Esophagus squamous epithelium (tissue), 5 donors: ENCODE results near the gene RNF121. TPM values are rescaled to one million over a fixed set of nuclear protein-coding genes. Genes with fewer than 3 reads are reported as not detected.

Experiments
- DNase-seq: peaks from one replicate; lab custom pipeline; 2025; lab: John Stamatoyannopoulos, UW
- H3K27ac ChIP-seq, 4 donors: fragments of 200-600 bp; sonication (generic); one replicate each; pipeline ENCODE4 v1.5.1; 2016 to 2019; ENCODE audit warnings: mild to moderate bottlenecking in 1 of 4
- H3K27me3 ChIP-seq, 4 donors: fragments of 200-600 bp; sonication (generic); 1 replicate in 3 of 4; 2 replicates in 1 of 4; pipeline versions ENCODE4 v1.5.1 to v1.6.0; 2017 to 2021; ENCODE audit warnings: antibody characterized with exemption in 1 of 4
- H3K36me3 ChIP-seq, 3 donors: fragments of 200-600 bp; sonication (generic); one replicate each; pipeline ENCODE4 v1.5.1; 2016 to 2019
- H3K4me1 ChIP-seq, 3 donors: fragments of 200-600 bp; sonication (generic); one replicate each; pipeline ENCODE4 v1.5.1; 2017 to 2019
- H3K4me3 ChIP-seq, 4 donors: fragments of 200-600 bp; sonication (generic); 1 replicate in 3 of 4; 2 replicates in 1 of 4; pipeline ENCODE4 v1.5.1; 2016 to 2019; ENCODE audit warnings: mild to moderate bottlenecking in 2 of 4, moderate library complexity in 1 of 4
- H3K9me3 ChIP-seq, 3 donors: fragments of 200-600 bp; sonication (generic); one replicate each; pipeline ENCODE4 v1.5.1; 2016 to 2019
- POLR2A ChIP-seq, 4 donors: fragments of 450-650 bp; IDR thresholded peaks; one replicate each; pipeline ENCODE4 v1.6.1; 2017; ENCODE audit warnings: antibody characterized with exemption in 4 of 4, mild to moderate bottlenecking in 4 of 4, moderate library complexity in 3 of 4
- WGBS, 2 donors: methylation state at CpG; one replicate each; pipeline ENCODE4 v1.1.5; 2018; 5-methylcytosine and 5-hydroxymethylcytosine counted together
- intact Hi-C: fragments of 100-400 bp; cut with DNase I; formaldehyde crosslinking; loops from one replicate; pipeline ENCODE4 v1.15.0; 2022
- total RNA-seq, 4 donors: library from RNA; depleted of rRNA; stranded (reverse); fragments of >200 nt; gene quantifications; one replicate each; pipeline ENCODE4 v1.1.0, GENCODE V29; 2016
- TF ChIP-seq, protein P1 (sequence below), 6 experiments: fragments of 450-650 bp in 4 of 6; fragments of 200-600 bp in 2 of 6; sonication (generic) in 2 of 6; IDR thresholded peaks; one replicate each; pipeline ENCODE4 v1.5.1; 2016 to 2019; ENCODE audit warnings: antibody characterized with exemption in 6 of 6, mild to moderate bottlenecking in 4 of 6, moderate library complexity in 4 of 6
- donor health status: DM: yes; HTN: yes; CAD: no.

Gene RNF121
- total RNA-seq, 4 donors from 2014 or later = 10.9 to 17.6 (median 16.3) TPM

DNA sequence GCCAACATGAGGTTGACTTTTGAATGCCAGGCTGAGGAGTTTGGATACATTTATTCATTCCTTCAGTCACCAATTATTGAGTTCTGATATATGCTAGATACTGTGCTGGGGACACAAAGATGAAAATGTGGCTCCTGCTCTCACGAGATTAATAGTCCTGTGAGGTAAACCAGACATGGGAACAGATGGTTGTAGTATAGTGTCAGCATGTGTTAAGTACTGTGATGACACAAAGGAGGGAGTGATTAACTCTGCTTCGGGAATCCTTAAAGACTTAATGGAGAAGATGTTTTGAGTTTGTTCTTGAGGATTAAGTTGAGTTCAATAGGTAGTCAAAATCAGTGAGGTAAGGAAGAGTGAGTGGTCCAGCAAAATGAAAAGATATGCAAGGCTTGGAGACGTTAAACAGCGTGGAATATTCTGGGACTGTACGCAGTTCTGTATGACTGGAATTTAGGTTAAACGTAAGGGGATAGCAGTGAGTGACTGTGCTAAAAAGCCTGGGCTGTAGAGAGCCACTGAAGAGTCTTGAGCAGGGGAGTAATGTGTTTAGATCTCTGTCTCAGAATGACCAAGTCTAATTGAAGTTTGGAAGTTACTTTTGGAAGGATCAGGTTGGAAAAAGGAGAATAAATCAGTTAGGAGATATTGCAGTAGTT, 11.8 kb downstream of the RNF121 start:
- no peaks in the 10 kb centered on the region for H3K9me3 ChIP-seq
- intact Hi-C loops = no loop called here
- no peak overlapping the region for H3K4me3 ChIP-seq
- no peak overlapping the region for H3K27ac ChIP-seq
- H3K27me3 ChIP-seq = no peaks in the 10 kb centered on the region
- peaks cover 0 to 8% (median 0%) of the 10 kb centered on the region in 3 donors for H3K36me3 ChIP-seq
- TF ChIP-seq, protein P1, sequence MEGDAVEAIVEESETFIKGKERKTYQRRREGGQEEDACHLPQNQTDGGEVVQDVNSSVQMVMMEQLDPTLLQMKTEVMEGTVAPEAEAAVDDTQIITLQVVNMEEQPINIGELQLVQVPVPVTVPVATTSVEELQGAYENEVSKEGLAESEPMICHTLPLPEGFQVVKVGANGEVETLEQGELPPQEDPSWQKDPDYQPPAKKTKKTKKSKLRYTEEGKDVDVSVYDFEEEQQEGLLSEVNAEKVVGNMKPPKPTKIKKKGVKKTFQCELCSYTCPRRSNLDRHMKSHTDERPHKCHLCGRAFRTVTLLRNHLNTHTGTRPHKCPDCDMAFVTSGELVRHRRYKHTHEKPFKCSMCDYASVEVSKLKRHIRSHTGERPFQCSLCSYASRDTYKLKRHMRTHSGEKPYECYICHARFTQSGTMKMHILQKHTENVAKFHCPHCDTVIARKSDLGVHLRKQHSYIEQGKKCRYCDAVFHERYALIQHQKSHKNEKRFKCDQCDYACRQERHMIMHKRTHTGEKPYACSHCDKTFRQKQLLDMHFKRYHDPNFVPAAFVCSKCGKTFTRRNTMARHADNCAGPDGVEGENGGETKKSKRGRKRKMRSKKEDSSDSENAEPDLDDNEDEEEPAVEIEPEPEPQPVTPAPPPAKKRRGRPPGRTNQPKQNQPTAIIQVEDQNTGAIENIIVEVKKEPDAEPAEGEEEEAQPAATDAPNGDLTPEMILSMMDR (IDR thresholded peaks at IDR 0.05) = no peak
- TF ChIP-seq POLR2A (IDR thresholded peaks at IDR 0.05) = no peak
- peaks cover 0 to 23% (median 0%) of the 10 kb centered on the region in 3 donors for H3K4me1 ChIP-seq
- DNase-seq = no peak
- WGBS, 2 donors = 83 to 86% methylated on average over 6 of the region's 6 CpGs

DNA sequence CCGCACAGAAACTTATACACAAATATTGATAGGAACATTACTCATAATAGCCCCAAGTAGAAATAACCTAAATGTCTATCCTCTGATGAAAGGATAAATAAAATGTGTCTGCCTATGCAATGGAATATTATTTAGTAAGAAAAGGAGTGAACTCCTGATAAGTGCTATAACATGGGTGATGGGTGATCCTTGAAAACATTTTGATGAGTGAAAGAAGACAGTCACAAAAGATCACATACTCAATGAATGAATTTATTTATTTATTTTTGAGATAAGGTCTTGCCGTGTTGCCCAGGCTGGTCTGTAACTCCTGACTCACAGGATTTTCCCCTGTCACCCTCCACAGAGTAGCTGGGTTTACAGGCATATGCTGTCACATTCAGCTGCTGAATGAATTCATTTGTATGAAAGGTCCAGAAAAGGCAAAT, 17.3 kb downstream of the RNF121 start:
- H3K9me3 ChIP-seq = no peaks in the 10 kb centered on the region
- TF ChIP-seq, protein P1 (IDR thresholded peaks at IDR 0.05) = no peak
- no peak for TF ChIP-seq POLR2A (IDR thresholded peaks at IDR 0.05)
- peaks cover 0 to 17% (median 6%) of the 10 kb centered on the region in 3 donors for H3K4me1 ChIP-seq
- H3K27ac ChIP-seq = no peak overlapping the region
- intact Hi-C loops = no loop called here
- no peak overlapping the region for H3K4me3 ChIP-seq
- H3K27me3 ChIP-seq = no peaks in the 10 kb centered on the region
- no peak for DNase-seq
- WGBS, 2 donors = 56 to 60% methylated on average over 2 of the region's 2 CpGs
- no peaks in the 10 kb centered on the region for H3K36me3 ChIP-seq

DNA sequence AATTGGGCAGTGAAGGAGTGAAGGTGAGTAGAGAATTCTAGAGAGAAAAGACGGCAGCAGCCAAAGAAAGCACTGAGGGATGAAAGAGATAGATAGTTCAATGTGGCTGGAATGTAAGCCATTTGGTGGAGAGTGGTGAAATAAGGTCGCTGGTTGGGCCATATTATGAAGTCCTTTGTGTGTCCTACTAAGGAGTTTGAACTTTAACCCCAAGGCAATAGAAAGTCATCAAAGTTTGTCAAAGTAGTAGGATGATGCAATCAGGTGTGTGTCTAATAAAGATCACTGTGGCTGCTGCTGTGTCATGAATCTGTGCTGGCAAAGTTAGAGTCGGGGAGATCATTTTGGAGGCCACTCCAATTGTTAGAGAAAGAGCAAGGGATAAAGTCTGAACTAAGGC, 18.7 kb downstream of the RNF121 start:
- Histone ChIP-seq H3K4me3 (no peak overlapping the region), H3K4me1 (peaks cover 0 to 17% (median 6%) of the 10 kb centered on the region in 3 donors), H3K27ac (no peak overlapping the region), H3K36me3 (no peaks in the 10 kb centered on the region), H3K9me3 (no peaks in the 10 kb centered on the region), H3K27me3 (no peaks in the 10 kb centered on the region)
- intact Hi-C loops = no loop called here
- DNase-seq = no peak
- WGBS, 2 donors = 79 to 89% methylated on average over 3 of the region's 3 CpGs
- TF ChIP-seq, protein P1 (IDR thresholded peaks at IDR 0.05) = no peak
- no peak for TF ChIP-seq POLR2A (IDR thresholded peaks at IDR 0.05)

DNA sequence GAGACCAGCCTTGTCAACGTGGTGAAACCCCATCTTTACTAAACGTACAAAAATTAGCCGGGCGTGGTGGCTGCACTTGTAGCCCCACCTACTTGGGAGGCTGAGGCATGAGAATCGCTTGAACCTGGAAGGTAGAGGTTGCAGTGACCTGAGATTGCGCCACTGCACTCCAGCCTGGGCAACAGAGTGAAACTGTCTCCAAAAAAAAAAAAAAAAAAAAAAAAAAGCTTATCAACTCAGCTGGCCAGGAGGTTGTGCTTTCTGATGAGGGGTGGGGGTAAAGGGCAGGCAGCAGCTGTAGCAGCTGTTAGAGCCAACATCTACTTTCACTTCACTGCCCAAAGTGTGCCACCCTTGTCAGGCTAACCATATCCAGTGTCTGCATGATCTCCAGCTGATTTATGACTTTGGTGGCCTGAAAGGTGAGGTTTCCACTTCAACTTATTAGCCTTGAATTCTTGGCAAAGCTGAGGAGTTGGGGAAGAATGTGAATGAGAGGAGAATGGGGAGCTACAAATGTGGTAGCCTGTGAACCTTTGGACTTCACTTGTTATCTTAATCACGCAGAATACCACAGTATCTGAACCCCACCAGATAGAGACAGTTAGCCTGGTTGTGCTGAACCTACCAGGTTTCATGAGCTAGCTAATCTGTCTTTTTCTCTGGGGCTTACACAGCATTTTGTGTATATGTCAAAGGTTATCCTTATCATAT, 19.6 kb downstream of the RNF121 start:
- TF ChIP-seq, protein P1 (IDR thresholded peaks at IDR 0.05) = no peak
- no peak for TF ChIP-seq POLR2A (IDR thresholded peaks at IDR 0.05)
- H3K27me3 ChIP-seq = no peaks in the 10 kb centered on the region
- DNase-seq = no peak
- no peaks in the 10 kb centered on the region for H3K36me3 ChIP-seq
- no peaks in the 10 kb centered on the region for H3K9me3 ChIP-seq
- 80 to 82% methylated on average over 7 of the region's 7 CpGs for WGBS, 2 donors
- H3K4me3 ChIP-seq = no peak overlapping the region
- H3K4me1 ChIP-seq = peaks cover 0 to 17% (median 6%) of the 10 kb centered on the region in 3 donors
- no peak overlapping the region for H3K27ac ChIP-seq
- intact Hi-C loops = no loop called here

DNA sequence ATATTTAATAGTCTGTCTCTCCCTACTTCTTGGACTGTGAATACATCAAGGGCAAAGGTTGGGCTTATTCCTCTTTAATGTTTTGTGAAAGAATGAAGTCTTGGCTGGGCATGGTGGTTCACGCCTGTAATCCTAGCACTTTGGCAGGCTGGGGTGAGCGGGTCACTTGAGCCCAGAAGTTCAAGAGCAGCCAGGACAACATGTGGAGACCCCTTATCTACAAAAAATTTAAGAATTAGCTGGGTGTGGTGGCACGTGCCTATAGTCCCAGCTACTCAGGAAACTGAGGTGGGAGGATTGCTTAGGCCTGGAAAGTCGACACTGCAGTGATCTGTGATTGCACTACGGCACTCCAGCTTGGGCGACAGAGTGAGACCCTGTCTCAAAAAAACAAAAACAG, 20.2 kb downstream of the RNF121 start:
- intact Hi-C loops = no loop called here
- Histone ChIP-seq H3K27ac (no peak overlapping the region), H3K4me3 (no peak overlapping the region), H3K27me3 (no peaks in the 10 kb centered on the region), H3K36me3 (no peaks in the 10 kb centered on the region), H3K9me3 (no peaks in the 10 kb centered on the region), H3K4me1 (peaks cover 0 to 17% (median 6%) of the 10 kb centered on the region in 3 donors)
- no peak for DNase-seq
- TF ChIP-seq, protein P1 (IDR thresholded peaks at IDR 0.05) = no peak
- no peak for TF ChIP-seq POLR2A (IDR thresholded peaks at IDR 0.05)
- 84 to 95% methylated on average over 6 of the region's 6 CpGs for WGBS, 2 donors
